HG03442 (cell line): ENCODE data around the gene ASNS.
"Not testable (repeated sequence)": the region's sequence is repeated elsewhere in the genome, so short reads cannot be mapped to it uniquely, and the experiment has no call there.

Experiments
- ATAC-seq: cut with Tn5 transposase; IDR thresholded peaks from one replicate; pipeline ENCODE4 v1.9.1; 2021; ENCODE audit warnings: mild to moderate bottlenecking, moderate library complexity; ENCODE audit not compliant: unreplicated experiment

ASNS gene

DNA sequence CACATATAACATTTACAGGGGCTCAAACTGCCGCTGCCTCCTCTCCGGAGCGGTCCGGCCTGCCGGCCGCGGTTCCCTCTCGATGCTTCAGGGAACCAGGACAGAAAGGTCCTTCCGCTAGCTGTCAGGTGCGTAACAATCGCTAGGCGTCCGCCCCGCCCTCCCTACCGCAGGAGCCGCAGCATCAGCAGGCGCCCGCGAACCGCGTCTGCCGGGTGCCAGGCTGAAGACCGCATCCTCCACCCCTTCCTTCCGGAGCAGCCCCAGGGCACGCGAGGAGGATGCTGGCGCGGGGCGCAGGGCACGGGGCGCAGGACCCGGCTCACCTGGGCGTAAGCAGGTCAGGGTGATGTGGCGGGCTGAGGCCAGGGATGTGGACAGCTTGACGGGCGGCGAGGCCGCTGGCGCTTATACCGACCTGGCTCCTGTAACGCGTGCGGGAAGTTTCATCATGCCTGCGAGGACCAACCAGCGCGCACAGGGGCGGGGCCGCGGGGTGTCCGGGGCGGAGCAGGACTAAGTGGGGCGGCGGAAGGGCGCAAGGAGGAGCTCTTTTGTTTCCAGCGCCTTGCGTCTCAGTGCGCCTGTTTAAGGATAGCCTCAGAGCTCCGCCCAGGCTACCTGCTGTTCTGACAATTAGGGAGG is at the start of gene ASNS:
Gene ASNS, minus strand, starts transcription at position 384 of the 645 bp plus-strand sequence. CDS start 3,252 bp downstream, outside the sequence.
- peak; percentile 99 for ATAC-seq

DNA sequence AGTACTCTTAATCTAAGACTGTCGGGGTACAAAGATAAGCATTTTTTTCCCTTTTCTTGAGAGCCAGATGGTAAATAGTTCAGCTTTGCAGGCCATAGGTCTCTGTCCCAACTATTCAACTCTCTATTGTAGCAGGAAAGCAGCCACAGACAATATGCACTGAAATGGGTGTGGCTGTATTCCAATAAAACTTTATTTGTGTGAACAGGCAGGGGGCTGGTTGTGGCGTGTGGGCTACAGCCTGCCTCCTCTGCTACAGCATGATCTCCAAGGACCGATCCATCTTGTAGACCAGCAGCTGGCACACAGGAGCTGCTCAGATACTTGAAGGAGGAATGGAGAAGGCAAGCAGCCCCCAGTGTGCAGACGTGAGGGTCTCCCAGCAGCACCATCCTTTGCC is 49.0 kb upstream of the ASNS start:
- ATAC-seq: not testable (repeated sequence)

GRCh38 chr7:97915267-97915666 is 43.1 kb upstream of the ASNS start:
- not testable (repeated sequence) for ATAC-seq

- ATAC-seq: not testable (repeated sequence)
These were observed 40.1 kb upstream of the ASNS start for GRCh38 chr7:97912294-97912693.

- ATAC-seq: not testable (repeated sequence)
These were observed 24.7 kb upstream of the ASNS start for GRCh38 chr7:97896893-97897292.

GRCh38 chr7:97891721-97892120 is 19.5 kb upstream of the ASNS start:
- not testable (repeated sequence) for ATAC-seq

- ATAC-seq: not testable (repeated sequence)
These were observed 7.3 kb upstream of the ASNS start for GRCh38 chr7:97879527-97879926.

- not testable (repeated sequence) for ATAC-seq
These were observed 2.7 kb upstream of the ASNS start for GRCh38 chr7:97874894-97875293.

- ATAC-seq: no peak
These were observed 1.4 kb upstream of the ASNS start for GRCh38 chr7:97873606-97874005.

- peak; percentile 11 for ATAC-seq
These were observed 566 bp downstream of the ASNS start for GRCh38 chr7:97871659-97872024.

- no peak for ATAC-seq
These were observed 3.4 kb downstream of the ASNS start for GRCh38 chr7:97868788-97869187.

DNA sequence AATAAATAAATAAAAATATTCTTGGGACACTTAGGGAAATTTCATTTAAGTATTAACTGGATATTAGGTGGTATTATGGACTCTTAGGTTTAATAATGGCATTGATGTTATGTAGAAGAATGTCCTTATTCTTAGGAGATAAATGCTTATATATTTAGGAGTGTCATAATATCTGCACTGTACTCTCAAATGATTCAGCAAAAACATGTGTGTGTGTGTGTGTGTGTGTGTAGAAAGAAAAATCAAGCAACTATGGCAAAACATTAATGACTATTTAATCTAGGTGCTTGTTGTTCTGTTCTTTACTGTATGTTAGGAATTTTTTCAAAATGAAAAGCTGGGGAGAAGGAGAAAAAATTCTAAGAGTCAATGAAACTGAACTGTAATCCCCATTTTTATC is 3.9 kb downstream of the ASNS start:
- no peak for ATAC-seq

GRCh38 chr7:97865104-97865503 is 7.1 kb downstream of the ASNS start:
- ATAC-seq: no peak

DNA sequence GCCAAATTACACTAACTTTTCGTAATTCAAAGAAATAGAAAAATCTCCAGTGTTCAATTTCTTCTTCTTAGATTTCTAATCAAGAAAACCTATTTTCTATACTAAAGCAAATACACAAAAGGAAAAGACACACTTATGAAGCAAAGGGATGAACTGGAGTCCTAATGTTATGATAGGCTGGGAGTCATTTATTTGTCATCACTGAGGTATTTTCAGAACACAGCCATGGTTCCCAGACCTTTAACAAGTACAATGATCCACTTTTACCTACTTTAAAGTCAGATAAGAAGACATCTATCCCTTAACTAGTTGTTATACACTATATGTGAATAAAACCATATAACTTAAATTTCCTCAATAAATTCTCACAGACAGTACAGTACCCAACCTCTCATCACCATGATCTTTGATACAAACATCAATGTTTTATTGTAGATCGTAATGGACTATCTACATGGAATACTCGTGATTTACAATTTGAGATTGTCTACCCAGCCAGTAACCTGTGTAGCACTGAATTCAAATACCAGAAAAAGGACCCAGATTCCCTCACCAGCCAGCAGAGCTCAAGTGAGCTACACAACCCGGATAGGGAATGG is 12.5 kb downstream of the ASNS start:
- ATAC-seq: no peak

- ATAC-seq: no peak
These were observed 14.0 kb downstream of the ASNS start for GRCh38 chr7:97858221-97858620.

- no peak for ATAC-seq
These were observed 14.7 kb downstream of the ASNS start for GRCh38 chr7:97857544-97857943.

DNA sequence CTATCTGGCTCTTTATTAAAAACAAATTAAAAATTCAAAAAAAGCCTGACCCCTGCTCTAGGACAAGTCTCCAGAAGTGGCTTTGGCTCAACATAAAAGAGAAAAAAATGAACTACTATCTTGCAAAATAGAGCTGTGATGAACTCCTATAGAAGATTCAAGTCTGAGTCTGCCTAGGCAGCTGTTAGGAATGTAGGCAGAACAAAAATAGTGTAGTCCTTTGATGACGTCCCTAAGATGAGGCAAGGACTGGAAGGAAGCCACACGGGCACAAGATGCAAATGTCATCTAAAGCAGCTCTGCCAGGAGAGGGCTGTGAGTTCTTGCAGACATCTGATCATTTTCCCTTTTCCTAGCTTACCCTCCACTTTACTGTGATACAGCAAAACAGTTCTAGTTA is 20.5 kb downstream of the ASNS start:
- ATAC-seq: no peak

DNA sequence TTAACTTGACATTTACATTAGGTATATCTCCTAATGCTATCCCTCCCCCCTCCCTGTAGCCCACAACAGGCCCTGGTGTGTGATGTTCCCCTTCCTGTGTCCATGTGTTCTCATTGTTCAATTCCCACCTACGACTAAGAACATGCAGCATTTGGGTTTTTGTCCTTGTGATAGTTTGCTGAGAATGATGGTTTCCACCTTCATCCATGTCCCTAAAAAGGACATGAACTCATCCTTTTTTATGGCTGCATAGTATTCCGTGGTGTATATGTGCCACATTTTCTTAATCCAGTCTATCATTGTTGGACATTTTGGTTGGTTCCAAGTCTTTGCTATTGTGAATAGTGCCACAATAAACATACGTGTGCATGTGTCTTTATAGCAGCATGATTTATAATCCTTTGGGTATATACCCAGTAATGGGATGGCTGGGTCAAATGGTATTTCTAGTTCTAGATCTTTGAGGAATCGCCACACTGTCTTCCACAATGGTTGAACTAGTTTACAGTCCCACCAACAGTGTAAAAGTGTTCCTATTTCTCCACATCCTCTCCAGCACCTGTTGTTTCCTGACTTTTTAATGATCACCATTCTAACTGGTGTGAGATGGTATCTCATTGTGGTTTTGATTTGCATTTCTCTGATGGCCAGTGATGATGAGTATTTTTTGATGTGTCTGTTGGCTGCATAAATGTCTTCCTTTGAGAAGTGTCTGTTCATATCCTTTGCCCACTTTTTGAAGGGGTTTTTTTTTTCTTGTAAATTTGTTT is 21.8 kb downstream of the ASNS start:
- not testable (repeated sequence) for ATAC-seq

- no peak for ATAC-seq
These were observed 24.4 kb downstream of the ASNS start for GRCh38 chr7:97847791-97848190.

GRCh38 chr7:97846945-97847344 is 25.3 kb downstream of the ASNS start:
- no peak for ATAC-seq

DNA sequence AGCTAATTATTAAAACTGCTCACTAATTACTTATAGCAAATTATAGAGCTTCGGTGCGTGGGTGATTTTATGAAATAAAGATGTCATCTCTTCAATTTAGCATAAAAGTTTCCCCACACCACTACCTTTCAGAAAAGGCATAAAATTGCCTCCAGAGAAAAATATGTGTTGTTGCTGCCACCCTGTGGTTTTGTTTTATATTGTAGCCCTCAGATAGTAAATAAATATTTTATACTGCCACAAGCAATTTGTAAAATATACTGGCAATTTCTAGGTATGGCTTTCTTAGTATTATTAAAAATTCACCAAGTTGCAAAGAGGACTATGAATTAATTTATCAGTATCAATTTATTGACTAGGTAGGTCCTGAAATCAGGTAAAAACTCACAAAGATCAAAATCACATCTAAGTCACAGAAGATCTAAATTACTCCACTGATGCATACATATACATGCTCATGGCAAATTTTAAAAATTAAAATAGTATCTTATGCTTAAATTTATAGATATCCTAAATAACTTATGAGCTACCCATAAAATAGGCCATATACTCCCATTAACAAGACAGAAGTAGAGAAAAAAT is 26.5 kb downstream of the ASNS start:
- peak; percentile 53 for ATAC-seq

DNA sequence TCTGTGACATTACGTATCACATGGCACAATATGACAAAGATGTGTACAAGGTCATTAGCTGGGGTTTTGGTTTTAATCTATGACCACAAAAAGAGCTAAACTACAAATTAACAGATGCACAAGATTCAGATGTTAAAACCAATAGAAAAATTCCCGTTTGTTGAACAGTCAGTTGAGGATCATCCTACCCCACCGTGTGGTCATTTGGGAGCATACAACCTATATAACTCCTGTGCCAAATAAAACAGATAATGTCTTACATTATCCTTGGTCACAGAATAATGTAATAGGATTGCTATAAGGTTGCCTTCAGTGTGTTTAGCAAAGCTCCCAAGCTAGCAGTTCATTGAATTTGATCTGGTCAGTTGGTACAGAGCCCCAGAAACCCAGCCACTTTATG is 28.2 kb downstream of the ASNS start:
- ATAC-seq: no peak
